GM12878 (cell line): Measurements from ENCODE around the gene PLEKHH1.

Experiments
- EZH2 ChIP-seq: IDR thresholded peaks from 2 replicates; pipeline ENCODE4 v1.6.1; 2012; ENCODE audit warnings: low read depth, mild to moderate bottlenecking, control low read depth, inconsistent platforms, low read length, borderline replicate concordance; ENCODE audit not compliant: control insufficient read depth
- JUND ChIP-seq: IDR thresholded peaks from 2 replicates; pipeline ENCODE4 v1.6.1; 2012; ENCODE audit warnings: low read depth, mild to moderate bottlenecking, low read length, improper control_type of control experiment, moderate library complexity
- TF ChIP-seq, protein P1 (sequence below), 3 experiments: IDR thresholded peaks in 2 of 3; conservative IDR thresholded peaks in 1 of 3; 2 replicates each; pipeline ENCODE4 v1.5.1; 2011; ENCODE audit warnings: low read depth in 3 of 3, low read length in 3 of 3, mild to moderate bottlenecking in 3 of 3, control low read depth in 2 of 3, moderate library complexity in 2 of 3, inconsistent platforms in 1 of 3, mixed read lengths in 1 of 3; ENCODE audit not compliant: control insufficient read depth in 2 of 3, insufficient read depth in 1 of 3; ENCODE audit errors: extremely low read depth in 1 of 3
- TF ChIP-seq, protein P2 (sequence below): IDR thresholded peaks from 2 replicates; pipeline ENCODE4 v1.6.1; 2011; ENCODE audit warnings: borderline replicate concordance, low read depth, mild to moderate bottlenecking, moderate library complexity, mixed read lengths, low read length; ENCODE audit not compliant: insufficient read depth; ENCODE audit errors: extremely low read length

DNA sequence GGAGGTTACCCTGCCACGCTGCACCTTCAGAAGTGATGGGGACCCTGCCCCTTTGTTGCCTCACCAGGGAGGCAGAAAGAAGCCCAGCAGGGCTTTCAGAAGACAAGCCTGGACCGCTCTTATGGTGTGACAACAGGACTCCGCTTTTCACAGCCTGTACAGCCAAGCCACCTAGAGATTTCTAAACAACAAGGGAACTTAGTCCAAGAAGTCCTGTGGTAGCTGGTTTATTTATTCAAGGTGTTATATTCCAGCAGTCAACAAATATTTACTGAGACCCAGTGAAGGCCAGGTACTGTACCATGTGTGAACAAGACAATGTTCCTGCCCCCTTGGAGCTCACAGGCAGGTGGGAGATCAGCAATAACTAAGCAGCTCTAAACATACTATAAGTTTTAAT, 40.6 kb upstream of the PLEKHH1 start:
- TF ChIP-seq EZH2 (no peak), JUND (no peak)
- TF ChIP-seq, protein P1, sequence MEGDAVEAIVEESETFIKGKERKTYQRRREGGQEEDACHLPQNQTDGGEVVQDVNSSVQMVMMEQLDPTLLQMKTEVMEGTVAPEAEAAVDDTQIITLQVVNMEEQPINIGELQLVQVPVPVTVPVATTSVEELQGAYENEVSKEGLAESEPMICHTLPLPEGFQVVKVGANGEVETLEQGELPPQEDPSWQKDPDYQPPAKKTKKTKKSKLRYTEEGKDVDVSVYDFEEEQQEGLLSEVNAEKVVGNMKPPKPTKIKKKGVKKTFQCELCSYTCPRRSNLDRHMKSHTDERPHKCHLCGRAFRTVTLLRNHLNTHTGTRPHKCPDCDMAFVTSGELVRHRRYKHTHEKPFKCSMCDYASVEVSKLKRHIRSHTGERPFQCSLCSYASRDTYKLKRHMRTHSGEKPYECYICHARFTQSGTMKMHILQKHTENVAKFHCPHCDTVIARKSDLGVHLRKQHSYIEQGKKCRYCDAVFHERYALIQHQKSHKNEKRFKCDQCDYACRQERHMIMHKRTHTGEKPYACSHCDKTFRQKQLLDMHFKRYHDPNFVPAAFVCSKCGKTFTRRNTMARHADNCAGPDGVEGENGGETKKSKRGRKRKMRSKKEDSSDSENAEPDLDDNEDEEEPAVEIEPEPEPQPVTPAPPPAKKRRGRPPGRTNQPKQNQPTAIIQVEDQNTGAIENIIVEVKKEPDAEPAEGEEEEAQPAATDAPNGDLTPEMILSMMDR (IDR thresholded peaks at IDR 0.05 in 2 of 3, conservative IDR thresholded peaks at IDR 0.05 in 1 of 3; ENCODE audit: control insufficient read depth in 2 of 3, extremely low read depth in 1 of 3, insufficient read depth in 1 of 3, low read depth in 3 of 3, low read length in 3 of 3), result no peak
- TF ChIP-seq, protein P2, sequence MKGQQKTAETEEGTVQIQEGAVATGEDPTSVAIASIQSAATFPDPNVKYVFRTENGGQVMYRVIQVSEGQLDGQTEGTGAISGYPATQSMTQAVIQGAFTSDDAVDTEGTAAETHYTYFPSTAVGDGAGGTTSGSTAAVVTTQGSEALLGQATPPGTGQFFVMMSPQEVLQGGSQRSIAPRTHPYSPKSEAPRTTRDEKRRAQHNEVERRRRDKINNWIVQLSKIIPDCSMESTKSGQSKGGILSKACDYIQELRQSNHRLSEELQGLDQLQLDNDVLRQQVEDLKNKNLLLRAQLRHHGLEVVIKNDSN, result no peak
